Measurements from ENCODE around the gene SETD7. TPM values are rescaled to one million over a fixed set of nuclear protein-coding genes. Genes with fewer than 3 reads are reported as not detected.

The SETD7 gene
- total and polyA plus RNA-seq, 12 donors, result 7.4 to 49.1 (median 41.5) TPM

- intact Hi-C loops (cut with DNase I), result no loop called here
- Histone ChIP-seq H3K36me3 (replicated peaks in 1 of 2) (no peaks in the 10 kb centered on the region), H3K27ac (no peak overlapping the region), H3K9me3 (replicated peaks in 1 of 3) (no peaks in the 10 kb centered on the region), H3K4me3 (no peak overlapping the region), H3K27me3 (no peaks in the 10 kb centered on the region), H3K4me1 (replicated peaks in 1 of 2) (peaks cover 12 to 15% of the 10 kb centered on the region in 2 donors)
- TF ChIP-seq CTCF (IDR thresholded peaks at IDR 0.05) (no peak), POLR2A (IDR thresholded peaks at IDR 0.05) (no peak)
- no peak for DNase-seq
- 84 to 100% (median 100%) methylated on average over 1 of the region's 1 CpG for WGBS, 4 donors
These were observed 8.5 kb upstream of the SETD7 start for GRCh38 chr4:139564502-139564901.

GRCh38 chr4:139563515-139563914, 7.5 kb upstream of the SETD7 start:
- intact Hi-C loops (cut with DNase I), result no loop called here
- WGBS, 4 donors, result 91 to 95% (median 94%) methylated on average over 2 of the region's 2 CpGs
- H3K27ac ChIP-seq, result no peak overlapping the region
- H3K9me3 ChIP-seq (replicated peaks in 1 of 3), result no peaks in the 10 kb centered on the region
- no peaks in the 10 kb centered on the region for H3K27me3 ChIP-seq
- TF ChIP-seq POLR2A (IDR thresholded peaks at IDR 0.05) (no peak), CTCF (IDR thresholded peaks at IDR 0.05) (no peak)
- no peak overlapping the region for H3K4me3 ChIP-seq
- no peak for DNase-seq
- peaks cover 12 to 15% of the 10 kb centered on the region in 2 donors for H3K4me1 ChIP-seq (replicated peaks in 1 of 2)
- no peaks in the 10 kb centered on the region for H3K36me3 ChIP-seq (replicated peaks in 1 of 2)

- intact Hi-C loops (cut with DNase I), result no loop called here
- H3K27ac ChIP-seq, result no peak overlapping the region
- no peaks in the 10 kb centered on the region for H3K9me3 ChIP-seq (replicated peaks in 1 of 3)
- no peak for TF ChIP-seq CTCF (IDR thresholded peaks at IDR 0.05)
- TF ChIP-seq POLR2A (IDR thresholded peaks at IDR 0.05), result no peak
- peaks cover 12 to 15% of the 10 kb centered on the region in 2 donors for H3K4me1 ChIP-seq (replicated peaks in 1 of 2)
- H3K27me3 ChIP-seq, result no peaks in the 10 kb centered on the region
- H3K4me3 ChIP-seq, result no peak overlapping the region
- no peaks in the 10 kb centered on the region for H3K36me3 ChIP-seq (replicated peaks in 1 of 2)
- 92 to 97% (median 95%) methylated on average over 3 of the region's 3 CpGs for WGBS, 4 donors
- no peak for DNase-seq
These were observed 6.8 kb upstream of the SETD7 start for GRCh38 chr4:139562839-139563238.

GRCh38 chr4:139562067-139562684, 6.2 kb upstream of the SETD7 start:
- H3K4me3 ChIP-seq, result no peak overlapping the region
- no peaks in the 10 kb centered on the region for H3K36me3 ChIP-seq (replicated peaks in 1 of 2)
- H3K4me1 ChIP-seq (replicated peaks in 1 of 2), result peaks cover 12 to 15% of the 10 kb centered on the region in 2 donors
- DNase-seq, result no peak
- H3K27me3 ChIP-seq, result no peaks in the 10 kb centered on the region
- intact Hi-C loops (cut with DNase I), result no loop called here
- H3K27ac ChIP-seq, result no peak overlapping the region
- 92 to 100% (median 97%) methylated on average over 3 of the region's 3 CpGs for WGBS, 4 donors
- TF ChIP-seq POLR2A (IDR thresholded peaks at IDR 0.05) (no peak), CTCF (IDR thresholded peaks at IDR 0.05) (no peak)
- H3K9me3 ChIP-seq (replicated peaks in 1 of 3), result no peaks in the 10 kb centered on the region
